ENCODE data around the gene EEFSEC.

Gene EEFSEC

DNA sequence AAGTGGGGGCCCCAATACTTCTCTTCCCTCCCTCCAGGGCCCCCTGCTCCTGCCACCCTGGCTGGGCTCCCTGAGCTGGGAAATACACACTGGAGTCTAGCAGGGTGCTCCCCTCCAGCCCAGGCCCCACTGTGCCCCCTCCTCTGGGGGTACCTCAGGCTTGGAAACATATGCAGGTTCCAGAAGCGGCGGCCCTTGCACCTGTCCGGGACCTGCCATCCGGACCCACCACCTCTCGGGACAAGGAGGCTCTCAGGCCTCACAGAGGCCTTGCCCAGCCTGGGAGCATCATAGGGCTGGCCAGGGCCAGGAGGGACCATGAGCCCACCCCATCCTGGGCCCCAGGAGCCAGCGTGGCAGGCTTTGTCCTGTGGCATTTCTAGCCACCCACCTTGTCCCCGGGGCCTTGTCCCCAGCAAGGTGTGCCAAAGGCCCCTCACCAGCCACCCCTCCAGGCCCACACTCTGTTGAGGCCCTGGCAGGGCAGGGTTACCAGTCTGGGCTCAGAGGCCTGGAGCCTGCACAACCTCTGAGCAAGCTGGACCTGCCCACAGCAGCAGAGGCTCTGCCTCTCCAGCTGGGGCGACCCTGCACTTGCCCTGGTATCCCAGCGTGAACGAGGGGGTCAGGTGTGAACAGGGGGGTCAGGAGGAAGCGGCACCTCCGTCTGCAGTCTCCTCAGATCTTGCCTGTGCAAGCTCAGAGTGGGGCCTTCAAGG, 267.6 kb downstream of the EEFSEC start:
- no peaks in the 10 kb centered on the region for H3K27me3 Mint-ChIP-seq
- H3K36me3 Mint-ChIP-seq (ENCODE audit: low read depth) = no peaks in the 10 kb centered on the region
- DNase-seq (no peak), ATAC-seq (no peak)
- no peak overlapping the region for H3K27ac Mint-ChIP-seq
- no peaks in the 10 kb centered on the region for H3K9me3 Mint-ChIP-seq
- H3K4me1 Mint-ChIP-seq = no peaks in the 10 kb centered on the region
- no peak overlapping the region for H3K4me3 Mint-ChIP-seq

DNA sequence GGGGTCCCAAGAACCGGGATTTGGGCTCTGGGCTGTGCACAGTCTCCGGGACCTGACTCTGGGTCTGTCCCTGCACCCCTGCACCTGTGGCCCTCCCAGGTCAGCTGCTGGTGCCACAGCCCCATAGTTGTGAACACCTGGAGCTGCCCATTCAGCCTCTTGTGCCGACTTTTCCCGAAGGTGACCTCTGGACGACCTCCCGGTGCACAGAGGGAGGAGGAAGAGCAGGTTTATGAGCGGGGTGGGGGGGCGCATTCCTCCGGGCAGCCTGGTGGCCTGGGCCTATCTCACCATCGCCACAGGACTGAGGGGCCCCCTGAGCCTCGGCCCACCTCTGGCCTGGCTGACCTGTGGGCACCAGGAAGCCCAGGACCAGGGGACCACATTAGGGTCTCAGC, 268.2 kb downstream of the EEFSEC start:
- Mint-ChIP-seq H3K4me1 (no peaks in the 10 kb centered on the region), H3K27me3 (no peaks in the 10 kb centered on the region), H3K36me3 (ENCODE audit: low read depth) (no peaks in the 10 kb centered on the region), H3K4me3 (no peak overlapping the region), H3K27ac (no peak overlapping the region), H3K9me3 (no peaks in the 10 kb centered on the region)
- ATAC-seq (no peak), DNase-seq (no peak)

DNA sequence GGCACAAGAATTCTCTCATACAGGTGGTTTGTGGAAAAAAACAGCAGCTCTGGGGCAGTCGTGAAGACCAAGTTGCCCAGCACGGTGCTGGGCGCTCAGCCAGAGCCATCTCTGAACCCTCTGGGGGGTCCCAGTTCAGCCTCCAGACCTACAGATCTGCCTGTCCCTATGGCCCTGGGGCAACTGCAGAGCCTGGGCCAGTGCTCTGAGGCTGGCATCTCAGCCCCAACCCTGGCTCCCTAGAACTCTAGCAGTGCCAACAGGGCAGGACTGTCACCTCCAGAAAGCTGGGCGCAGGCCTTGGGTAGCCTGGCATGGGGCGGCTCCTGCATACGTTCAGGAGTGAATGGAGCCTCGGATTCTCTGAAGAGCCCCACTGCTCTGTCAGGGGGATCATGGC, 268.7 kb downstream of the EEFSEC start:
- ATAC-seq = no peak
- no peak overlapping the region for H3K27ac Mint-ChIP-seq
- no peak overlapping the region for H3K4me3 Mint-ChIP-seq
- H3K27me3 Mint-ChIP-seq = peaks cover under 1% of the 10 kb centered on the region
- H3K4me1 Mint-ChIP-seq = no peaks in the 10 kb centered on the region
- DNase-seq = no peak
- no peaks in the 10 kb centered on the region for H3K9me3 Mint-ChIP-seq
- H3K36me3 Mint-ChIP-seq (ENCODE audit: low read depth) = no peaks in the 10 kb centered on the region

DNA sequence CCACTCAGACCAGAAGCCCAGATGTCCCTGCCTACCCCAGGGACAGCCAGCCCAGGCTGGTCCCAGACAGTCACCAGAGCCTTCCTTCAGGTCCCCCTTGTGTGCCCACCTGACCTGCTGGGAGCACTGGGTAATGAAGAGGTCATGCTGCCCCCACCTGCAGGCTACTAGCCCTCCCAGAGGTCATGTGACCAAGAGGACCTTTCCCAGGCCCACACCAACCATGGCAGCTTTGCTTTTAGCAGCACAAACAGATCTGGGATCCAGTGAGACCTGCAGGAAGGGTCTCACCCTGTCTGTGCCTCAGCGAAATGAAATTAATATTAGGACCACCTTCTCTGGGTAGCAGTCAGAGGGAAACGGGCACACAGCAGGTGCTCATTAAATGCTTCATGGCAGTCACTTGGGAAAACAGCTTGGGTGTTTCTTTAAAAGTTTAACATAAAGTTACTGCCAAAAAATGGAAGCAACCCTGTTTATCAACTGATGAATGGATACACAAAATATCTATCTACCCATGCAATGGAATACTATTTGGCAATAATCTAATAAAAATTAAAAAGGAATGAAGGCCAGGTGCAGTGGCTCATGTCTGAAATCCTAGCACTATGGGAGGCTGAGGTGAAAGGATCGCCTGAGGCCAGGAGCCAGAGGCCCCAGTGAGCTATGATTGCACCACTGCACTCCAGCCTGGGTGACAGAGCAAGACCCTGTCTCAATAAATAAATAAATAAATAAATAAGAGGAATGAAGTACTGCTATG, 269.7 kb downstream of the EEFSEC start:
- Mint-ChIP-seq H3K9me3 (no peaks in the 10 kb centered on the region), H3K4me1 (no peaks in the 10 kb centered on the region), H3K36me3 (ENCODE audit: low read depth) (no peaks in the 10 kb centered on the region), H3K4me3 (no peak overlapping the region), H3K27me3 (peaks cover 7% of the 10 kb centered on the region), H3K27ac (no peak overlapping the region)
- ATAC-seq = no peak
- DNase-seq = no peak

DNA sequence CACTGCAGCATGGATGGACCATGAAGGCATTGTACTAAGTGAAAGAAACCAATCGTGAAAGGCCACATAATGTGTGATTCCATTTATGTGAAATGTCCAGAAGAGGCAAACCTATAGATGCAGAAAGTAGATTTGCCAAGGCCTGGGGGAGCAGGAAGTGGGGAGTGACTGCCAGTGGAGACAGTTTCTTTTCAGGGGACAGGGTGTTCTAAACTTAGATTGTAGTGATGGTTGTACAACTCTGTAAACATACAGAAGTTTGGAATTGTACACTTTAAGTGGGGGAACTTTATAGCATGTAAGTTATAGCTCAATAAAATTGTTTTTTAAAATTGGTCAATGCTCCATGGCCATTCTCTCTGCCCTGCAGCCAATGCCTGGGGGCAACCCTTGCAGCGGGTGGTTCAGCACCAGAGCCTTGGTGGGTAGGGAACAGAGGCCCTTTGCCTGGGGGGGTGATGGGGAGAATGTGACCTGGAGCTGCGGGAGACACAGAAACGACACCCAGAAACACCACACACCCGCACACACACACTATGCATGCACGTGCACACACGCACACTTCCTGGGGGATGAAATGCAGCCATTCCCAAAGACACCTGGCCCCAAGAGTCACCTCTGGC, 270.4 kb downstream of the EEFSEC start:
- Mint-ChIP-seq H3K27me3 (peaks cover 10% of the 10 kb centered on the region), H3K4me1 (no peaks in the 10 kb centered on the region), H3K4me3 (no peak overlapping the region), H3K9me3 (no peaks in the 10 kb centered on the region), H3K27ac (no peak overlapping the region), H3K36me3 (ENCODE audit: low read depth) (no peaks in the 10 kb centered on the region)
- no peak for ATAC-seq
- DNase-seq = no peak

DNA sequence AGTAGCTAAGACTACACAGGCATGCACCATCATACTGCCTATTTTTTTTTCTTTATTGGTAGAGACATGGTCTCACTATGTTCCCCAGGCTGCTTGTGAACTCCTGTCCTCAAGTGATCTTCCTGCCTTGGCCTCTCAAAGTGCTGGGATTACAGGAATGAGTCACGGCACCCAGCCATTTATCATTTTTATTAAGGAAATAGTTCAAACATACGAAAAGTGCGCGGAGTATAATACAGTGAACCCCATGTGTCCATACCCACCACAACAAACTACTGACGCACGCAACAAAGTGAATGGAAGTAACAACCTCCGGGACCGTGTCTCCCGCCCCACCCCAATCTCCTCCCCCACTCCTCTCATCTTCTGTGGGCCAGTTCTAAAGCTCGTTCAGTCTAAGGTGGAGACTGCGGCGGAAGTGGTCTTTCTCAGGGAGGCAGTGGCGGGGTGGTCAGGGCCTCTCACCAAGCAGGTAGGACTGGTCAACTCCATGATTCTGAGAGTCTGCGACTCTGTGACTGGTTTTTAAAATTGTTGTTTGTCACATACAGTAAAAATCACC, 271.3 kb downstream of the EEFSEC start:
- peaks cover 11% of the 10 kb centered on the region for H3K27me3 Mint-ChIP-seq
- ATAC-seq = no peak
- no peak overlapping the region for H3K4me3 Mint-ChIP-seq
- H3K36me3 Mint-ChIP-seq (ENCODE audit: low read depth) = no peaks in the 10 kb centered on the region
- DNase-seq = no peak
- H3K27ac Mint-ChIP-seq = no peak overlapping the region
- no peaks in the 10 kb centered on the region for H3K4me1 Mint-ChIP-seq
- no peaks in the 10 kb centered on the region for H3K9me3 Mint-ChIP-seq

DNA sequence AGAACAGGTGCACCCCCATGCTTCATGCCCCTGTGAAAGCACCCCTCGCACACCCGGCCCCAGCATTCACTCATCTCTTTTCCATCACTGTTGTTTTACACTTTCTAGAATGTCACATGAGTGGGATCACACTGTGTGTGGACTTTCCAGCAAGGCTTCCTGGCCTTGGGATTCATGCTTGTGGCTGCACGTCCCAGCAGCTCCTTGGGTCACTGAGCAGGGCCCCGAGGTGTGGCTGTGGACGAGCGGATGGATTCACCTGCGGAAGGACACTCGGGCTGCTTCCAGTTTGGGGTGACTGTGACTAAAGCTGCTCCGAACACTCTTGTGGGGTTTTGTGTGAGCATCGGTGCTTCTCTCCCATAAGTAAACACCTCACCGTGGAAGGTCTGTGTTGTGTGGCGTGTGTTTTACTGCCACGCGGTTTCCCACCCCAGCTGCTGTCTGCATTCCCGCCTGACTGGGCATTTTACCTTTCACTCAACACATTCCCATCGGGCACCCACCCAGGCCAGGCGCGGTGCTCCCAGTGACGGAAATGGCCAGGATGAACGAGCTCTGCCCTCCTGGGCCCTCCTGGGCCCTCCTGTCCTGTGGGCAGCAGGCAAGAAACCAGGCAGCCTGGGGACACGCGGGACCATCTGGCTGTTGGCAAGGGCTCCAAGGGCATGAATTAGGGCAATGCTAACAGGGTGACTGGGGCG, 272.0 kb downstream of the EEFSEC start:
- H3K36me3 Mint-ChIP-seq (ENCODE audit: low read depth) = no peaks in the 10 kb centered on the region
- no peak overlapping the region for H3K27ac Mint-ChIP-seq
- ATAC-seq = no peak
- no peak for DNase-seq
- peaks cover 15% of the 10 kb centered on the region for H3K27me3 Mint-ChIP-seq
- no peak overlapping the region for H3K4me3 Mint-ChIP-seq
- H3K9me3 Mint-ChIP-seq = no peaks in the 10 kb centered on the region
- H3K4me1 Mint-ChIP-seq = no peaks in the 10 kb centered on the region

DNA sequence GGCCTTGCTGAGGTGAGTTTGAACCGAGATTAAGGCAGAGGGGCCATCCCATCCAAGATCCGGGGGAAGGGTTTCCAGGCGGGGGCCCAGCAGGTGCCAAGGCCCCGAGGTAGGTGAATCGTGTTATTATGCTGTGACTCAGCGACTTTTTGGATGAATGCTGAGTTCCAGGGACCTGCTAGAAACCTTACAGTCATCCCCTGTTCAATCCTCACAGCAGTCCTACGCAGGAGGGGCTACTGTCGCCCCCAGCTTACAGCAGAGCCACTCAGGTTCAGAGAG, 272.5 kb downstream of the EEFSEC start:
- Mint-ChIP-seq H3K27me3 (peaks cover 19% of the 10 kb centered on the region), H3K9me3 (no peaks in the 10 kb centered on the region), H3K4me1 (no peaks in the 10 kb centered on the region), H3K4me3 (no peak overlapping the region), H3K36me3 (ENCODE audit: low read depth) (no peaks in the 10 kb centered on the region), H3K27ac (no peak overlapping the region)
- DNase-seq (no peak), ATAC-seq (no peak)

DNA sequence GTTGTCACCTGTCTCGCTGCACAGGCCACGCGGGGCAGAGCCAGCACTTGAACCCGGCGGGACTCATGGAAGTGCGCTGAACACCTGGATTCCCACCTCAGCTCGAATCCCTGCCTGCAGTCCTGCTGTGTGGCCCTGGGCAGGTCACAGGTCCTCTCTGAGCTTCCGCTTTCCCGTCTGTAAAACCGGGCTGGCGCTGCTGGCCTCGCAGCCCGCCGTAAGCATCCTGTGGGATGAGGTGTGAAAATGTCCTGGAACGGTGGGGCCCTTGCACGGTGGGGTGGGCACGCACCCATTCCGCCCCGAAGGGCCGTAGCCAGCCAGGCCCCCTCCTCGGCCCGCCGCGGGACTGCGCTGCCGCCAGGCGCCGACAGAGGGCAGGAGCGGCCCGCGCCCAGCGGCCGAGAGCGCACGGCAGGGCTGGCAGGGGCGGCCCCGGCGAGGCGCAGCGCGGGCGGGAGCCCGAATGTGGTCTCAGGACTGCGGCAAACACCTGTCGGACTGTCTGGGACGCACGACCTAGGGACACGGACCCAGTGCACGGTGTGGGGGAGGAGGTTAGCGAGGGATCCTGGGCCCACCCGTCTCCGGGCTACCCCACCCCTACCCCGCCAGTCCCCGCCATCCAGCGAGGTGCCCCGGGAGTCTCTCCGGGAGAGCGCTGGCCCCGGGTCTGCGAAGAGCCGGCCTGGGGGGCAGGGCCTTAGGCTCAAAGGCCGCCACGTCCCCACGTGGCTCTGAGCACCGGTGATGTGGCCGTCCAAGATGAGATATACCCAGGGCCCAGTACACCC, 273.0 kb downstream of the EEFSEC start:
- DNase-seq (peak; percentile 72), ATAC-seq (peak; percentile 78)
- H3K4me3 Mint-ChIP-seq = no peak overlapping the region
- no peaks in the 10 kb centered on the region for H3K36me3 Mint-ChIP-seq (ENCODE audit: low read depth)
- H3K27ac Mint-ChIP-seq = no peak overlapping the region
- peaks cover 22% of the 10 kb centered on the region for H3K27me3 Mint-ChIP-seq
- H3K9me3 Mint-ChIP-seq = no peaks in the 10 kb centered on the region
- no peaks in the 10 kb centered on the region for H3K4me1 Mint-ChIP-seq

DNA sequence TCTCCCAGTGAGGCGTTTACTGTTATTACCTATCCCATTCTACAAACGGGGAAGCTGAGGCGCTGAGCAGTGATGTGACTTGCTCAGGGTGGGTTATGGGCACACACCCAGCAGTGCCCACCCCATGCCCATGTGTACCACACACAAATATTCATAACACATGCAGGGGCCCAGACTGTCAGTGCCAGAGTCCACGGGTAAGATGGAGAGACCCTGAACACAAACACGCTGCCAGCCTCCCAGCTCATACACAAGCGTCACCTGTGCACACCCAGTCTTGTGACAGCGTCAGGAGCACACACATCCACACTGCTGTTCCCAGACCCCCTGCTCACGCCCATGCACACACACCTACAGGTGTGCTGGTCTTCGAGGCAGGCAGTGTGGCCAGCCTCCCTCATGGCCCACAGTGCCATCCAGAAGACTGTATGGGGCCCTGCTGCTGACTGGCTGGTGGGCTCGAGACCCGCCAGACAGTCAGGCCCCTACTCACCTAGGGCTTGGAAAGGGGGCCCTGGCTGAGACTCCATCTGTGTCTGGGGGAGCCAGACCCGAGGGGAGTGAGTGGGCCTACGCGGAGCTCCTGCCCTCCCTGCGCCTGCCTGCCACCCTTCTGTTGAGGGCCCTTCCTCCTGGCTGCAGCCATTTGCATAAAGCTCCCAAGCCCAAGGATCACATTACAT, 274.0 kb downstream of the EEFSEC start:
- ATAC-seq (no peak), DNase-seq (no peak)
- Mint-ChIP-seq H3K36me3 (ENCODE audit: low read depth) (no peaks in the 10 kb centered on the region), H3K27me3 (peaks cover 32% of the 10 kb centered on the region), H3K27ac (no peak overlapping the region), H3K4me3 (no peak overlapping the region), H3K4me1 (peaks cover 8% of the 10 kb centered on the region), H3K9me3 (no peaks in the 10 kb centered on the region)

DNA sequence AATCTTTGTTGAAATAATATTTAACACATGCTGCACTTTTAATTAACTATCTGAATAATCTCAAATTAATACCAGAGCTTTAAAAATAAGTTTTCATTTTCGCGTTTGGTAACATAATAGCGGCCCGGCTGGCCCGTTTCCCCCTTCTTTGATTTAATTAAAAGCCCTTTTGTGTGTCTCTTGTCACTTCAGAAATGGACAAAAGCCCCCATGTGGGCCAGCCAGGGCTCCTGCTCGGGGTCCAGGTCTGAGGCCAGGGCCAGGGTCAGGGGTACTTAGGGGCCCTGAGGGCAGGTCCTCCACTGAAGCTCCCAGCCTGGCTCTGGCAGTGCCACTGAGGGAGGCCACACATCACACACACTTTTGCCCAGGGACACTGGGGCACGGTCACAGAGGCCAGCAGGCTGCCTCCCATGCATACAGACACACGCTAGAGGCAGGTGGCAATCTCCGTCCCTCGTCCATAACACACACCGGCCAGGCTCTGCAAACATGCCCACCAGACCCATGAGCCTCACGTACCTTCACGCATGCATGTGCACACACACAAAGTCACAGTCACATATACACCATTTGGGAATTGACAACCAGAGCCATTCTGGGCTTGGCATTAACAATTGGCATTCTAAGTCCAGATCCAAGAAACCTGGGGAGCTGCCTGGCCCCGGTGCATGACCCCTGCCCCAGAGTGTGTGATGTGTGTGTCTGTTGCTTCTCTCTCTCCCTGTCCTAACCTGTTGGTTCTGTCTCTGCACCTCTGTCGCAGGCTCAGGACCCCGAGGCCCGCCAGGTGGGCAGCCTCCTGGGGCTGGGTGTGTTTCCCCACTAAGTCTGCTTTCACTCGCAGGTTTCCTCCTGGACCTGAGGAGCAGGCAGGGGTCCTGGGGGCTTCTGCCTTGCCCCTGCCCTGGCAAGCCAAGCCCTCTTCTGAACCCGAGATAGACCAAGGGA, 274.9 kb downstream of the EEFSEC start:
- Mint-ChIP-seq H3K36me3 (ENCODE audit: low read depth) (no peaks in the 10 kb centered on the region), H3K9me3 (no peaks in the 10 kb centered on the region)

DNA sequence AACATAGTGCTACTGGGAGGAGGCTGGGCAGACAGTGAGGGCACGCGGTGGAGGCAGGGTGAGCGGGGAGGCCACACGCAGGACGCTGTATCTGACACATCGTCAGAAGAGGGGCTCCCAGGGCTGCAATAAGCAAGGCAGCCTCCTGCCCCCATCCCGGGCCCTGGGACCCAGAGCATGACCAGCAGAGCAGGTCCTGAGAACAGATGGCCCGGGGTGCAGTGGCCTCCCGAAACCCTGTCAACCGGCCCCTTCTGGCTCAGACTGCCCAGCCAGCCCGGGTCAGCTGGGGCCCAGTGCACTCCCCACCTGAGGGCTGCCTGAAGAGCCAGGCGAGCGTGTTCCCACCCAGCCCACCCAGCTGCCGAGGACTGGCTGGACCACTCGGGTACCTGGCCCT, 276.0 kb downstream of the EEFSEC start:
- H3K9me3 Mint-ChIP-seq = no peaks in the 10 kb centered on the region
- H3K27ac Mint-ChIP-seq = no peak overlapping the region
- DNase-seq = no peak
- no peaks in the 10 kb centered on the region for H3K36me3 Mint-ChIP-seq (ENCODE audit: low read depth)
- ATAC-seq = no peak
- no peak overlapping the region for H3K4me3 Mint-ChIP-seq
- peaks cover 44% of the 10 kb centered on the region for H3K27me3 Mint-ChIP-seq
- H3K4me1 Mint-ChIP-seq = peaks cover 10% of the 10 kb centered on the region

More for the DNA sequence above, 274.9 kb downstream of the EEFSEC start:
- no peak overlapping the region for H3K4me3 Mint-ChIP-seq
- DNase-seq = no peak
- no peak overlapping the region for H3K27ac Mint-ChIP-seq
- no peak for ATAC-seq
- peaks cover 35% of the 10 kb centered on the region for H3K27me3 Mint-ChIP-seq
- peaks cover 10% of the 10 kb centered on the region for H3K4me1 Mint-ChIP-seq

DNA sequence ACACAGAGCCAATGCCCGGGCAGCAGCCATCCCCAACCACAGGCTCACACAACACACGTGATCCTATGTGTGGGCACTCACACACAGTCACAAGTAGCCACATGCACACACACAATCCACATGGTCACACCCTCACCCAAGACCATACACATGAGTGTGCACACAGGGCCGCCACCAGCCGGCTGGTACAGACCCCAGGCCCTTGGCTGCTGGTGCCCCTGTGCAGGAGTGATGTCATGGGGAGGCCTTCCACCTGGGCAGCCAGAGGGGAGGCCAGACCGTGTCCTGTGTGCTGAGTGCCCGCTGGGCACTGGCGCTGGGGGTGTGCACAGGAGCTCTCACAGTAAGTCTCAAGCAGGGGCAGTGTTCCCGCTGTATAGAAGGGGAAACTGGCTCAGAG, 276.5 kb downstream of the EEFSEC start:
- no peaks in the 10 kb centered on the region for H3K9me3 Mint-ChIP-seq
- H3K36me3 Mint-ChIP-seq (ENCODE audit: low read depth) = no peaks in the 10 kb centered on the region
- peaks cover 44% of the 10 kb centered on the region for H3K27me3 Mint-ChIP-seq
- H3K4me1 Mint-ChIP-seq = peaks cover 10% of the 10 kb centered on the region
- no peak for DNase-seq
- ATAC-seq = no peak
- H3K4me3 Mint-ChIP-seq = no peak overlapping the region
- H3K27ac Mint-ChIP-seq = no peak overlapping the region

All from activated naive CD8-positive, alpha-beta T cell treated with anti-CD3 and anti-CD28 coated beads, Interleukin-2, amount 50 U/mL, for 24 hours (primary cell).